Endothelial cell of umbilical vein (primary cell): ENCODE data around the gene SERTAD1. TPM values are rescaled to one million over a fixed set of nuclear protein-coding genes. Genes with fewer than 3 reads are reported as not detected.

ENCODE experiments used
- BruUV-seq: library from RNA; stranded (reverse); fragments of 400-500 nt; replicated peaks from 2 replicates; lab custom pipeline; 2021; lab: Mats Ljungman, UMichigan
- CTCF ChIA-PET: fragments of 300-600, 350-600 bp; sonication (Branson Sonifier 250); formaldehyde crosslinking; loops from one replicate; lab custom pipeline; 2021; ENCODE audit warnings: antibody characterized with exemption, inconsistent platforms; lab: Charles Lee
- POLR2A ChIA-PET: fragments of 300-600, 350-600 bp; sonication (Branson Sonifier 250); formaldehyde crosslinking; loops from one replicate; lab custom pipeline; 2021; ENCODE audit warnings: antibody characterized with exemption, inconsistent platforms; lab: Charles Lee
- DNase-seq: peaks from one replicate; pipeline ENCODE4 v3.0.0-alpha.2; 2011; ENCODE audit warnings: low read depth, low spot score
- FAIRE-seq: peaks from 2 replicates; lab custom pipeline; 2011; peaks lifted over from hg19 to GRCh38; lab: Jason Lieb, UNC
- H2AFZ ChIP-seq: 2 replicates; pipeline ENCODE4 v1.6.0; 2012; ENCODE audit warnings: low read depth, low read length, control low read depth, inconsistent platforms
- H3K27ac ChIP-seq: 2 replicates; pipeline ENCODE4 v1.5.1; 2011; ENCODE audit warnings: low read depth, mild to moderate bottlenecking, control low read depth, low read length, moderate library complexity; ENCODE audit not compliant: insufficient read depth
- H3K27me3 ChIP-seq, 2 experiments: 2 replicates each; pipeline versions ENCODE4 v1.6.0 to v1.6.1; 2011; ENCODE audit warnings: low read length in 2 of 2, mixed read lengths in 1 of 2; ENCODE audit not compliant: control insufficient read depth in 2 of 2, insufficient read depth in 2 of 2
- H3K36me3 ChIP-seq, 2 experiments: 2 replicates in 1 of 2; 3 replicates in 1 of 2; pipeline ENCODE4 v1.5.1; 2011; ENCODE audit warnings: low read length in 2 of 2, mild to moderate bottlenecking in 1 of 2, moderate library complexity in 1 of 2; ENCODE audit not compliant: control insufficient read depth in 2 of 2, insufficient read depth in 2 of 2; ENCODE audit errors: extremely low read depth in 1 of 2
- H3K4me1 ChIP-seq: 3 replicates; pipeline ENCODE4 v1.5.1; 2011; ENCODE audit warnings: mild to moderate bottlenecking, low read length; ENCODE audit not compliant: control insufficient read depth, insufficient read depth; ENCODE audit errors: extremely low read depth
- H3K4me2 ChIP-seq: 2 replicates; pipeline ENCODE4 v1.6.1; 2011; ENCODE audit warnings: low read length, control low read depth, mixed read lengths; ENCODE audit not compliant: insufficient read depth
- H3K4me3 ChIP-seq, 3 experiments: fragments of 200-600 bp in 1 of 3; sonication (generic), shearing (Covaris generic) in 1 of 3; replicated peaks in 1 of 3; 2 replicates each; pipeline ENCODE4 v1.5.1; 2011 to 2016; ENCODE audit warnings: control low read depth in 3 of 3, low read length in 3 of 3, mild to moderate bottlenecking in 2 of 3, inconsistent platforms in 1 of 3, low read depth in 1 of 3, moderate library complexity in 1 of 3; ENCODE audit not compliant: insufficient read depth in 1 of 3
- H3K79me2 ChIP-seq: 2 replicates; pipeline ENCODE4 v1.6.0; 2012; ENCODE audit warnings: low read length, inconsistent platforms; ENCODE audit not compliant: control insufficient read depth, insufficient read depth
- H3K9ac ChIP-seq: replicated peaks from 2 replicates; pipeline ENCODE3; 2011; ENCODE audit warnings: low read length, control low read depth; ENCODE audit not compliant: insufficient read depth; ENCODE audit errors: extremely low read depth
- H3K9me1 ChIP-seq: replicated peaks from 3 replicates; pipeline ENCODE4 v1.6.0; 2011; ENCODE audit warnings: mild to moderate bottlenecking, low read length; ENCODE audit not compliant: control insufficient read depth, insufficient read depth; ENCODE audit errors: extremely low read depth
- H3K9me3 ChIP-seq: replicated peaks from 2 replicates; pipeline ENCODE4 v1.5.1; 2012; ENCODE audit warnings: low read length, inconsistent platforms; ENCODE audit not compliant: control insufficient read depth, insufficient read depth
- H4K20me1 ChIP-seq: replicated peaks from 2 replicates; pipeline ENCODE3; 2011; ENCODE audit warnings: mild to moderate bottlenecking, low read length; ENCODE audit not compliant: control insufficient read depth, insufficient read depth; ENCODE audit errors: extremely low read depth
- CTCF ChIP-seq, 2 donors: IDR thresholded peaks; 1 replicate in 1 of 2; 2 replicates in 1 of 2; pipeline ENCODE4 v1.5.1; 2011; ENCODE audit warnings: low read length in 2 of 2, mild to moderate bottlenecking in 2 of 2, moderate library complexity in 2 of 2, control low read depth in 1 of 2, inconsistent platforms in 1 of 2, low read depth in 1 of 2; ENCODE audit not compliant: insufficient read depth in 1 of 2; ENCODE audit errors: extremely low read depth in 1 of 2
- EZH2 ChIP-seq: IDR thresholded peaks from 2 replicates; pipeline ENCODE4 v1.6.1; 2012; ENCODE audit warnings: borderline replicate concordance, low read depth, mild to moderate bottlenecking, moderate library complexity, low read length, inconsistent platforms; ENCODE audit not compliant: severe bottlenecking
- FOS ChIP-seq: IDR thresholded peaks from 2 replicates; pipeline ENCODE4 v1.6.1; 2011; ENCODE audit warnings: mild to moderate bottlenecking, low read length, moderate library complexity, borderline replicate concordance; ENCODE audit not compliant: insufficient read depth
- GATA2 ChIP-seq: IDR thresholded peaks from 2 replicates; pipeline ENCODE4 v1.7.0; 2011; ENCODE audit warnings: low read depth, mild to moderate bottlenecking, moderate library complexity, mixed read lengths, low read length; ENCODE audit not compliant: insufficient read length, insufficient read depth
- JUN ChIP-seq: IDR thresholded peaks from 2 replicates; pipeline ENCODE4 v1.6.1; 2011; ENCODE audit warnings: borderline replicate concordance, low read depth; ENCODE audit not compliant: insufficient read length, insufficient read depth
- MAX ChIP-seq: IDR thresholded peaks from 2 replicates; pipeline ENCODE4 v1.6.1; 2011; ENCODE audit not compliant: insufficient read depth, insufficient read length
- MYC ChIP-seq: IDR thresholded peaks from one replicate; pipeline ENCODE4 v1.6.1; 2011; ENCODE audit warnings: mild to moderate bottlenecking, low read depth, low read length
- POLR2A ChIP-seq: IDR thresholded peaks from 2 replicates; pipeline ENCODE4 v1.6.1; 2012; ENCODE audit warnings: low read depth, mild to moderate bottlenecking, control low read depth, low read length
- POLR2AphosphoS5 ChIP-seq: IDR thresholded peaks from 2 replicates; pipeline ENCODE4 v1.6.1; 2012; ENCODE audit warnings: low read depth, mild to moderate bottlenecking, control low read depth, low read length, moderate library complexity; ENCODE audit not compliant: insufficient read depth
- dilution Hi-C: fragments of 300-500 bp; cut with MboI; formaldehyde crosslinking; loops from one replicate; pipeline ENCODE4 v1.15.0; 2019; ENCODE audit warnings: low sequenced_read_pairs; ENCODE audit not compliant: extremely low pct_ligation_motif_present
- intact Hi-C: fragments of 100-400 bp; cut with micrococcal nuclease; formaldehyde crosslinking; loops from one replicate; pipeline ENCODE4 v1.10.0; 2022
- polyA plus RNA-seq, 4 experiments: library from polyadenylated mRNA; depleted of rRNA in 3 of 4; stranded (reverse) in 3 of 4; unstranded in 1 of 4; fragments of >200 nt; gene quantifications; 2 replicates each; pipeline versions ENCODE4 v1.2.1 to v1.2.3, GENCODE V29; 2011 to 2012; ENCODE audit warnings: missing spikeins in 1 of 4
- total RNA-seq: library from RNA; stranded (reverse); gene quantifications from 2 replicates; pipeline ENCODE4 v1.2.3, GENCODE V29; 2021

Gene SERTAD1
- total and polyA plus RNA-seq, 2 donors (not counting 3 experiments of a cell fraction or from before 2014, with no cell fraction given): 8.8 to 15.3 TPM

- POLR2A ChIA-PET: no interaction called here
Observed at GRCh38 chr19:40445780-40446262, 20.0 kb upstream of the SERTAD1 start.

More at GRCh38 chr19:40445780-40446262, 20.0 kb upstream of the SERTAD1 start:
- Histone ChIP-seq H4K20me1 (no peaks in the 10 kb centered on the region), H3K27me3 (no peaks in the 10 kb centered on the region), H2AFZ (no peak overlapping the region), H3K79me2 (peaks cover 29% of the 10 kb centered on the region), H3K4me1 (peaks cover 9% of the 10 kb centered on the region), H3K9ac (no peak overlapping the region), H3K9me3 (no peaks in the 10 kb centered on the region), H3K4me2 (no peak overlapping the region), H3K4me3 (no peak overlapping the region), H3K9me1 (no peaks in the 10 kb centered on the region), H3K27ac (no peak overlapping the region), H3K36me3 (peaks cover 9 to 11% of the 10 kb centered on the region in 2 experiments)
- FAIRE-seq (no peak), DNase-seq (no peak)
- intact Hi-C loops (loop anchor here (10.0 kb wide), 1 partner anchor 359 kb away; no protein-coding TSS in a partner anchor), dilution Hi-C loops (no loop called here)
- no TSS peak for BruUV-seq
- TF ChIP-seq FOS (no peak), GATA2 (no peak), POLR2A (no peak), POLR2AphosphoS5 (no peak), MYC (no peak), EZH2 (no peak), JUN (no peak), MAX (no peak), CTCF (IDR thresholded peaks at IDR 0.05; ENCODE audit: extremely low read depth in 1 of 2, insufficient read depth in 1 of 2, low read depth in 1 of 2, low read length in 2 of 2) (no peak)
- CTCF ChIA-PET: interaction anchor here (1.0 to 3.5 kb wide), 3 partner anchors 19 to 141 kb away, joined by 3 to 25 read pairs (median 5); no protein-coding TSS in a partner anchor
